ENCODE results near the gene PCSK2. TPM values are rescaled to one million over a fixed set of nuclear protein-coding genes. Genes with fewer than 3 reads are reported as not detected.

Gene PCSK2
- total and polyA plus RNA-seq, 2 of the 8 experiments (the other 6 are each of a cell fraction or from before 2014, with no cell fraction given), result 1.9 to 4.2 TPM

DNA sequence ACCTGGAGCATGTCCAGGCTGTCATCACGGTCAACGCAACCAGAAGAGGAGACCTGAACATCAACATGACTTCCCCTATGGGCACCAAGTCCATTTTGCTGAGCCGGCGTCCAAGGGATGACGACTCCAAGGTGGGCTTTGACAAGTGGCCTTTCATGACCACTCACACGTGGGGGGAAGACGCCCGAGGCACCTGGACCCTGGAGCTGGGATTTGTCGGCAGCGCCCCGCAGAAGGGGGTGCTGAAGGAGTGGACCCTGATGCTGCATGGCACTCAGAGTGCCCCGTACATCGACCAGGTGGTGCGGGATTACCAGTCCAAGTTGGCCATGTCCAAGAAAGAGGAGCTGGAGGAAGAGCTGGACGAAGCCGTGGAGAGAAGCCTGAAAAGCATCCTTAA is 254.8 kb downstream of the PCSK2 start:
- 85% methylated on average over 16 of the region's 16 CpGs; no CpG with 5 or more reads in 1 of the 2 experiments for WGBS, 2 experiments (ENCODE audit: extremely low coverage in 1 of 2, insufficient coverage in 1 of 2, insufficient read length in 1 of 2, insufficient replicate concordance in 2 of 2, low coverage in 1 of 2, low lambda C conversion rate in 2 of 2, missing lambda C conversion rate in 1 of 2)
- no peak overlapping the region for H2AK5ac ChIP-seq (ENCODE audit: low read depth, low read length)
- no peaks in the 10 kb centered on the region for H3K79me1 ChIP-seq (ENCODE audit: low read depth, low read length)
- H4K20me1 ChIP-seq (replicated peaks in 1 of 2; ENCODE audit: control insufficient read depth in 1 of 2, insufficient read depth in 2 of 2, low read length in 2 of 2), result no peaks in the 10 kb centered on the region
- H3K4me2 ChIP-seq (ENCODE audit: insufficient read depth in 1 of 2, low read depth in 2 of 2, low read length in 2 of 2), result no peak overlapping the region
- no peaks in the 10 kb centered on the region for H3K27me3 ChIP-seq (replicated peaks in 1 of 4; ENCODE audit: control insufficient read depth in 3 of 4, extremely low read depth in 1 of 4, insufficient read depth in 3 of 4, low read length in 3 of 4)
- no peak overlapping the region for H3K18ac ChIP-seq (ENCODE audit: extremely low read depth, low read length)
- no peaks in the 10 kb centered on the region for H3K9me3 ChIP-seq (ENCODE audit: insufficient read depth in 2 of 2, low read depth in 1 of 2, low read length in 1 of 2)
- no peak overlapping the region for H4K91ac ChIP-seq (replicated peaks; ENCODE audit: insufficient read length, low read length)
- no peaks in the 10 kb centered on the region for H3K4me1 ChIP-seq (replicated peaks in 1 of 4; ENCODE audit: control insufficient read depth in 3 of 4, insufficient read depth in 4 of 4, low read length in 3 of 4)
- H2BK120ac ChIP-seq (replicated peaks; ENCODE audit: low read depth, low read length), result no peak overlapping the region
- no peak overlapping the region for H3K4ac ChIP-seq (replicated peaks; ENCODE audit: insufficient read length, low read depth, low read length)
- H4K5ac ChIP-seq (ENCODE audit: insufficient read length, low read depth, low read length), result no peak overlapping the region
- no peak overlapping the region for H3K23ac ChIP-seq (ENCODE audit: insufficient read length)
- no peak overlapping the region for H4K8ac ChIP-seq (ENCODE audit: extremely low read depth, insufficient read depth, low read length)
- no peak overlapping the region for H2BK20ac ChIP-seq (ENCODE audit: low read length)
- ChIA-PET POLR2A (ENCODE audit: partially characterized antibody) (no interaction called here), CTCF (ENCODE audit: partially characterized antibody) (interaction anchor here (0.6 to 2.5 kb wide), 5 partner anchors 50 to 679 kb away, joined by 3 to 9 read pairs (median 4); no protein-coding TSS in a partner anchor)
- TF ChIP-seq JUND (IDR thresholded peaks at IDR 0.05; ENCODE audit: low read length), result no peak
- no peak for TF ChIP-seq FOSL1 (IDR thresholded peaks at IDR 0.05; ENCODE audit: insufficient read depth, low read depth, low read length)
- no peak for TF ChIP-seq SP4 (IDR thresholded peaks at IDR 0.05; ENCODE audit: low read length)
- TF ChIP-seq HDAC6 (IDR thresholded peaks at IDR 0.05; ENCODE audit: low read depth, low read length), result no peak
- TF ChIP-seq RFX5 (IDR thresholded peaks at IDR 0.05; ENCODE audit: borderline replicate concordance, low read depth, low read length), result no peak
- no peak overlapping the region for H2BK12ac ChIP-seq (ENCODE audit: low read depth, low read length)
- DNase-seq (ENCODE audit: low read depth in 1 of 2, low spot score in 2 of 2), result no peak
- H3K14ac ChIP-seq (ENCODE audit: insufficient read length), result no peak overlapping the region
- H3K9ac ChIP-seq (replicated peaks in 1 of 4; ENCODE audit: extremely low read depth in 1 of 4, low read depth in 3 of 4, low read length in 3 of 4), result no peak overlapping the region
- H3K56ac ChIP-seq (replicated peaks; ENCODE audit: insufficient read length, low read depth, low read length), result no peak overlapping the region
- H3K36me3 ChIP-seq (ENCODE audit: control insufficient read depth in 2 of 4, insufficient read depth in 4 of 4, low read length in 3 of 4), result no peaks in the 10 kb centered on the region
- FAIRE-seq, result no peak
- no peak overlapping the region for H3K4me3 ChIP-seq (ENCODE audit: extremely low read depth in 1 of 4, insufficient read depth in 2 of 4, low read depth in 3 of 4, low read length in 4 of 4)
- H2BK5ac ChIP-seq (ENCODE audit: low read depth, low read length), result no peak overlapping the region
- H3K23me2 ChIP-seq (ENCODE audit: low read depth, low read length), result no peaks in the 10 kb centered on the region; the same call in 1 of the 2 replicates
- no peak overlapping the region for H2AFZ ChIP-seq (ENCODE audit: low read length)
- no peak overlapping the region for H3K27ac ChIP-seq (ENCODE audit: low read depth, low read length)
- H2BK15ac ChIP-seq (ENCODE audit: low read length), result no peak overlapping the region
- no peaks in the 10 kb centered on the region for H3K79me2 ChIP-seq (ENCODE audit: control insufficient read depth in 1 of 2, insufficient read depth in 2 of 2, low read length in 2 of 2)

Data from H1 (cell line).